Measurements from ENCODE around the gene FADS2.

DNA sequence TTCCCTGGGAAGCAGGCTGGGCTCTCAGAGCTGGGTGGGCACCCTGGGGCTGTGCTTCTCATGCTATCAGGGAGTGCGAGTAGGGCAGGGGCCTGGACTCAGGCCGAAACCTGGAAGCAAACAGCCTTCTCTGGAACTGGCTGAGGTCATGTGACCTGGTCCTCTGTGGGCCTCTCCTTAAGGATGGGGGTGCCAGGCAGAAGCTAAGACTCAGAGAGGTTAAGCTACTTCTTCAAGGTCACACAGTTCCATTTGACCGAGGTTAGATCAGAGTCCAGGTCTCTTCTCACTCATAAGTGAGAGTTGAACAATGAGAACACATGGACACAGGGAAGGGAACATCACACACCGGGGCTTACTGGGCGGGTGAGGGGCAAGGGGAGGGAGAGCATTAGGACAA is 55.8 kb downstream of the FADS2 start:
- TF ChIP-seq, protein P1, sequence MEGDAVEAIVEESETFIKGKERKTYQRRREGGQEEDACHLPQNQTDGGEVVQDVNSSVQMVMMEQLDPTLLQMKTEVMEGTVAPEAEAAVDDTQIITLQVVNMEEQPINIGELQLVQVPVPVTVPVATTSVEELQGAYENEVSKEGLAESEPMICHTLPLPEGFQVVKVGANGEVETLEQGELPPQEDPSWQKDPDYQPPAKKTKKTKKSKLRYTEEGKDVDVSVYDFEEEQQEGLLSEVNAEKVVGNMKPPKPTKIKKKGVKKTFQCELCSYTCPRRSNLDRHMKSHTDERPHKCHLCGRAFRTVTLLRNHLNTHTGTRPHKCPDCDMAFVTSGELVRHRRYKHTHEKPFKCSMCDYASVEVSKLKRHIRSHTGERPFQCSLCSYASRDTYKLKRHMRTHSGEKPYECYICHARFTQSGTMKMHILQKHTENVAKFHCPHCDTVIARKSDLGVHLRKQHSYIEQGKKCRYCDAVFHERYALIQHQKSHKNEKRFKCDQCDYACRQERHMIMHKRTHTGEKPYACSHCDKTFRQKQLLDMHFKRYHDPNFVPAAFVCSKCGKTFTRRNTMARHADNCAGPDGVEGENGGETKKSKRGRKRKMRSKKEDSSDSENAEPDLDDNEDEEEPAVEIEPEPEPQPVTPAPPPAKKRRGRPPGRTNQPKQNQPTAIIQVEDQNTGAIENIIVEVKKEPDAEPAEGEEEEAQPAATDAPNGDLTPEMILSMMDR (conservative IDR thresholded peaks at IDR 0.05; ENCODE audit: low read depth, low read length), result no peak
- no peak for TF ChIP-seq EZH2 (IDR thresholded peaks at IDR 0.05; ENCODE audit: low read length, unreplicated experiment)
